HepG2 (cell line): ENCODE data around the gene SOX12. TPM values are rescaled to one million over a fixed set of nuclear protein-coding genes. Genes with fewer than 3 reads are reported as not detected.
A peak's percentile ranks its signal among the peaks of the same experiment; 100 is the strongest.

Experiments used
- FOSL2 ChIP-seq: sonication (generic); formaldehyde crosslinking; IDR thresholded peaks from 2 replicates; pipeline ENCODE4 v1.4.0; 2020; ENCODE audit warnings: missing genetic modification reagents
- GATAD2A ChIP-seq: IDR thresholded peaks from 2 replicates; pipeline ENCODE4 v1.6.1; 2016
- HNRNPUL1 ChIP-seq: fragments of 200-400 bp; formaldehyde crosslinking; IDR thresholded peaks from 2 replicates; pipeline ENCODE4 v1.6.1; 2017; ENCODE audit warnings: low read depth, mild to moderate bottlenecking, low read length, moderate library complexity
- MEF2D ChIP-seq: sonication (generic); formaldehyde crosslinking; IDR thresholded peaks from 2 replicates; pipeline ENCODE4 v1.5.1; 2020; ENCODE audit warnings: mild to moderate bottlenecking, missing genetic modification reagents
- SALL1 ChIP-seq: sonication (generic); formaldehyde crosslinking; IDR thresholded peaks from 2 replicates; pipeline ENCODE4 v1.8.0; 2022; ENCODE audit warnings: mild to moderate bottlenecking, missing genetic modification reagents
- THAP11 ChIP-seq: IDR thresholded peaks from 2 replicates; pipeline ENCODE4 v1.6.1; 2016; ENCODE audit warnings: missing biosample characterization, missing genetic modification reagents
- ZFP37 ChIP-seq: sonication (generic); formaldehyde crosslinking; IDR thresholded peaks from 2 replicates; pipeline ENCODE4 v1.4.0; 2020; ENCODE audit warnings: missing genetic modification reagents, borderline replicate concordance
- ZIK1 ChIP-seq: sonication (generic); formaldehyde crosslinking; IDR thresholded peaks from 2 replicates; pipeline ENCODE4 v1.5.0; 2020; ENCODE audit warnings: mild to moderate bottlenecking, low read depth, missing genetic modification reagents, borderline replicate concordance
- ZNF263 ChIP-seq: sonication (generic); formaldehyde crosslinking; IDR thresholded peaks from 2 replicates; pipeline ENCODE4 v1.4.0; 2020; ENCODE audit warnings: missing genetic modification reagents
- ZNF282 ChIP-seq: fragments of 450-650 bp; IDR thresholded peaks from 2 replicates; pipeline ENCODE4 v1.6.1; 2018; ENCODE audit not compliant: partially characterized antibody
- ZNF567 ChIP-seq: sonication (generic); formaldehyde crosslinking; IDR thresholded peaks from 2 replicates; pipeline ENCODE4 v1.8.1; 2023; ENCODE audit warnings: mild to moderate bottlenecking, missing genetic modification reagents, borderline replicate concordance
- ZNF607 ChIP-seq: sonication (generic); formaldehyde crosslinking; IDR thresholded peaks from 2 replicates; pipeline ENCODE4 v1.5.1; 2020; ENCODE audit warnings: missing genetic modification reagents, mild to moderate bottlenecking, borderline replicate concordance
- ZNF660 ChIP-seq: sonication (generic); formaldehyde crosslinking; IDR thresholded peaks from 2 replicates; pipeline ENCODE4 v1.5.1; 2020; ENCODE audit warnings: mild to moderate bottlenecking, low read depth, missing genetic modification reagents, borderline replicate concordance
- polyA plus RNA-seq, 8 experiments: library from polyadenylated mRNA; depleted of rRNA in 3 of 8; stranded (reverse) in 7 of 8; unstranded in 1 of 8; fragments of >200 nt; fragmentation: Illumina TruSeq in 4 of 8; extraction: Trizol in 4 of 8; gene quantifications; 2 replicates each; pipeline versions ENCODE4 v1.2.1 to v1.2.3, GENCODE V29; 2011 to 2016; ENCODE audit warnings: low read depth in 4 of 8, missing spikeins in 1 of 8, mixed read lengths in 1 of 8; ENCODE audit not compliant: insufficient read depth in 1 of 8
- total RNA-seq, 5 experiments: library from RNA; depleted of rRNA; stranded (reverse); fragments of >200 nt; fragmentation: Illumina TruSeq; extraction: Trizol; gene quantifications; 2 replicates each; pipeline ENCODE4 v1.2.3, GENCODE V29; 2016; ENCODE audit warnings: low read depth in 1 of 5
- TF ChIP-seq, protein P1 (sequence below): sonication (generic); formaldehyde crosslinking; IDR thresholded peaks from 2 replicates; pipeline ENCODE4 v1.5.0; 2020; ENCODE audit warnings: mild to moderate bottlenecking, missing genetic modification reagents, borderline replicate concordance
- TF ChIP-seq, protein P2 (sequence below): sonication (generic); formaldehyde crosslinking; IDR thresholded peaks from 2 replicates; pipeline ENCODE4 v1.5.1; 2020; ENCODE audit warnings: mild to moderate bottlenecking, missing genetic modification reagents
- TF ChIP-seq, protein P3 (sequence below): sonication (generic); formaldehyde crosslinking; IDR thresholded peaks from 2 replicates; pipeline ENCODE4 v1.4.0; 2020; ENCODE audit warnings: missing genetic modification reagents
- TF ChIP-seq, protein P4 (sequence below): sonication (generic); formaldehyde crosslinking; IDR thresholded peaks from 2 replicates; pipeline ENCODE4 v1.4.0; 2020; ENCODE audit warnings: missing genetic modification reagents

The SOX12 gene
- total and polyA plus RNA-seq, 2 of the 13 experiments (the other 11 are each of a cell fraction or from before 2014, with no cell fraction given): 10.0 to 18.7 TPM

- TF ChIP-seq HNRNPUL1 (no peak), ZNF263 (CRISPR knock-in tag) (peak; percentile 64), SALL1 (CRISPR knock-in tag) (peak; percentile 99), FOSL2 (CRISPR knock-in tag) (peak; percentile 89), ZIK1 (no peak), MEF2D (CRISPR knock-in tag) (peak; percentile 99), ZNF607 (CRISPR knock-in tag) (peak; percentile 84; the same call in 1 of the 2 replicates), GATAD2A (CRISPR knock-in tag) (peak; percentile 100), ZNF282 (no peak), THAP11 (CRISPR knock-in tag) (peak; percentile 90), ZNF567 (CRISPR knock-in tag) (no peak; the same call in none of the 2 replicates), ZFP37 (CRISPR knock-in tag) (no peak), ZNF660 (CRISPR knock-in tag) (no peak)
- TF ChIP-seq, protein P1, sequence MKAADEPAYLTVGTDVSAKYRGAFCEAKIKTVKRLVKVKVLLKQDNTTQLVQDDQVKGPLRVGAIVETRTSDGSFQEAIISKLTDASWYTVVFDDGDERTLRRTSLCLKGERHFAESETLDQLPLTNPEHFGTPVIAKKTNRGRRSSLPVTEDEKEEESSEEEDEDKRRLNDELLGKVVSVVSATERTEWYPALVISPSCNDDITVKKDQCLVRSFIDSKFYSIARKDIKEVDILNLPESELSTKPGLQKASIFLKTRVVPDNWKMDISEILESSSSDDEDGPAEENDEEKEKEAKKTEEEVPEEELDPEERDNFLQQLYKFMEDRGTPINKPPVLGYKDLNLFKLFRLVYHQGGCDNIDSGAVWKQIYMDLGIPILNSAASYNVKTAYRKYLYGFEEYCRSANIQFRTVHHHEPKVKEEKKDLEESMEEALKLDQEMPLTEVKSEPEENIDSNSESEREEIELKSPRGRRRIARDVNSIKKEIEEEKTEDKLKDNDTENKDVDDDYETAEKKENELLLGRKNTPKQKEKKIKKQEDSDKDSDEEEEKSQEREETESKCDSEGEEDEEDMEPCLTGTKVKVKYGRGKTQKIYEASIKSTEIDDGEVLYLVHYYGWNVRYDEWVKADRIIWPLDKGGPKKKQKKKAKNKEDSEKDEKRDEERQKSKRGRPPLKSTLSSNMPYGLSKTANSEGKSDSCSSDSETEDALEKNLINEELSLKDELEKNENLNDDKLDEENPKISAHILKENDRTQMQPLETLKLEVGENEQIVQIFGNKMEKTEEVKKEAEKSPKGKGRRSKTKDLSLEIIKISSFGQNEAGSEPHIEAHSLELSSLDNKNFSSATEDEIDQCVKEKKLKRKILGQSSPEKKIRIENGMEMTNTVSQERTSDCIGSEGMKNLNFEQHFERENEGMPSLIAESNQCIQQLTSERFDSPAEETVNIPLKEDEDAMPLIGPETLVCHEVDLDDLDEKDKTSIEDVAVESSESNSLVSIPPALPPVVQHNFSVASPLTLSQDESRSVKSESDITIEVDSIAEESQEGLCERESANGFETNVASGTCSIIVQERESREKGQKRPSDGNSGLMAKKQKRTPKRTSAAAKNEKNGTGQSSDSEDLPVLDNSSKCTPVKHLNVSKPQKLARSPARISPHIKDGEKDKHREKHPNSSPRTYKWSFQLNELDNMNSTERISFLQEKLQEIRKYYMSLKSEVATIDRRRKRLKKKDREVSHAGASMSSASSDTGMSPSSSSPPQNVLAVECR: peak; percentile 94
- TF ChIP-seq, protein P2, sequence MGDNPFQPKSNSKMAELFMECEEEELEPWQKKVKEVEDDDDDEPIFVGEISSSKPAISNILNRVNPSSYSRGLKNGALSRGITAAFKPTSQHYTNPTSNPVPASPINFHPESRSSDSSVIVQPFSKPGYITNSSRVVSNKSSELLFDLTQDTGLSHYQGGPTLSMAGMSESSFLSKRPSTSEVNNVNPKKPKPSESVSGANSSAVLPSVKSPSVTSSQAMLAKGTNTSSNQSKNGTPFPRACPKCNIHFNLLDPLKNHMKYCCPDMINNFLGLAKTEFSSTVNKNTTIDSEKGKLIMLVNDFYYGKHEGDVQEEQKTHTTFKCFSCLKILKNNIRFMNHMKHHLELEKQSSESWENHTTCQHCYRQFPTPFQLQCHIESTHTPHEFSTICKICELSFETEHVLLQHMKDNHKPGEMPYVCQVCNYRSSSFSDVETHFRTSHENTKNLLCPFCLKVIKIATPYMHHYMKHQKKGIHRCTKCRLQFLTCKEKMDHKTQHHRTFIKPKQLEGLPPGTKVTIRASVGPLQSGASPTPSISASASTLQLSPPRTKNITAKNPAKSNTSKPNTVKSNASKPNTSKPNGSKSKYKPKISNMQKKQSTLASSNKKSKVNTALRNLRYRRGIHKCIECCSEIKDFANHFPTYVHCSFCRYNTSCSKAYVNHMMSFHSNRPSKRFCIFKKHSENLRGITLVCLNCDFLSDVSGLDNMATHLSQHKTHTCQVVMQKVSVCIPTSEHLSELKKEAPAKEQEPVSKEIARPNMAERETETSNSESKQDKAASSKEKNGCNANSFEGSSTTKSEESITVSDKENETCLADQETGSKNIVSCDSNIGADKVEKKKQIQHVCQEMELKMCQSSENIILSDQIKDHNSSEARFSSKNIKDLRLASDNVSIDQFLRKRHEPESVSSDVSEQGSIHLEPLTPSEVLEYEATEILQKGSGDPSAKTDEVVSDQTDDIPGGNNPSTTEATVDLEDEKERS (CRISPR knock-in tag): peak; percentile 92; the same call in 1 of the 2 replicates
- TF ChIP-seq, protein P3, sequence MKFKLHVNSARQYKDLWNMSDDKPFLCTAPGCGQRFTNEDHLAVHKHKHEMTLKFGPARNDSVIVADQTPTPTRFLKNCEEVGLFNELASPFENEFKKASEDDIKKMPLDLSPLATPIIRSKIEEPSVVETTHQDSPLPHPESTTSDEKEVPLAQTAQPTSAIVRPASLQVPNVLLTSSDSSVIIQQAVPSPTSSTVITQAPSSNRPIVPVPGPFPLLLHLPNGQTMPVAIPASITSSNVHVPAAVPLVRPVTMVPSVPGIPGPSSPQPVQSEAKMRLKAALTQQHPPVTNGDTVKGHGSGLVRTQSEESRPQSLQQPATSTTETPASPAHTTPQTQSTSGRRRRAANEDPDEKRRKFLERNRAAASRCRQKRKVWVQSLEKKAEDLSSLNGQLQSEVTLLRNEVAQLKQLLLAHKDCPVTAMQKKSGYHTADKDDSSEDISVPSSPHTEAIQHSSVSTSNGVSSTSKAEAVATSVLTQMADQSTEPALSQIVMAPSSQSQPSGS: peak; percentile 95
- TF ChIP-seq, protein P4, sequence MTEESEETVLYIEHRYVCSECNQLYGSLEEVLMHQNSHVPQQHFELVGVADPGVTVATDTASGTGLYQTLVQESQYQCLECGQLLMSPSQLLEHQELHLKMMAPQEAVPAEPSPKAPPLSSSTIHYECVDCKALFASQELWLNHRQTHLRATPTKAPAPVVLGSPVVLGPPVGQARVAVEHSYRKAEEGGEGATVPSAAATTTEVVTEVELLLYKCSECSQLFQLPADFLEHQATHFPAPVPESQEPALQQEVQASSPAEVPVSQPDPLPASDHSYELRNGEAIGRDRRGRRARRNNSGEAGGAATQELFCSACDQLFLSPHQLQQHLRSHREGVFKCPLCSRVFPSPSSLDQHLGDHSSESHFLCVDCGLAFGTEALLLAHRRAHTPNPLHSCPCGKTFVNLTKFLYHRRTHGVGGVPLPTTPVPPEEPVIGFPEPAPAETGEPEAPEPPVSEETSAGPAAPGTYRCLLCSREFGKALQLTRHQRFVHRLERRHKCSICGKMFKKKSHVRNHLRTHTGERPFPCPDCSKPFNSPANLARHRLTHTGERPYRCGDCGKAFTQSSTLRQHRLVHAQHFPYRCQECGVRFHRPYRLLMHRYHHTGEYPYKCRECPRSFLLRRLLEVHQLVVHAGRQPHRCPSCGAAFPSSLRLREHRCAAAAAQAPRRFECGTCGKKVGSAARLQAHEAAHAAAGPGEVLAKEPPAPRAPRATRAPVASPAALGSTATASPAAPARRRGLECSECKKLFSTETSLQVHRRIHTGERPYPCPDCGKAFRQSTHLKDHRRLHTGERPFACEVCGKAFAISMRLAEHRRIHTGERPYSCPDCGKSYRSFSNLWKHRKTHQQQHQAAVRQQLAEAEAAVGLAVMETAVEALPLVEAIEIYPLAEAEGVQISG (CRISPR knock-in tag): peak; percentile 89
Measured at GRCh38 chr20:371755-372542, 46.6 kb downstream of the SOX12 start (continued).
